OCI-LY3 (cell line): ENCODE results near the gene DGKB.

Source experiments
- H2AFZ ChIP-seq: fragments of 200-600, 300-600 bp; shearing (Covaris generic); 2 replicates; pipeline ENCODE4 v1.6.0; 2014; ENCODE audit warnings: antibody characterized with exemption, low read depth, low read length
- H3K27ac ChIP-seq: fragments of 200-600, 300-600 bp; sonication (generic); 2 replicates; pipeline ENCODE4 v1.5.1; 2014; ENCODE audit warnings: mild to moderate bottlenecking, low read length, moderate library complexity, mixed read lengths
- H3K27me3 ChIP-seq: fragments of 200-600, 300-600 bp; sonication (generic); 2 replicates; pipeline ENCODE4 v1.6.1; 2014; ENCODE audit warnings: low read depth, low read length, mixed read lengths
- H3K36me3 ChIP-seq: fragments of 200-600, 300-600 bp; sonication (generic); replicated peaks from 2 replicates; pipeline ENCODE3; 2014; ENCODE audit warnings: low read depth, low read length, mixed read lengths
- H3K4me1 ChIP-seq: fragments of 300-600, 200-600 bp; sonication (generic); 2 replicates; pipeline ENCODE4 v1.6.1; 2014; ENCODE audit warnings: low read length, mixed read lengths
- H3K4me2 ChIP-seq: fragments of 200-600, 300-600 bp; sonication (generic); 2 replicates; pipeline ENCODE4 v1.6.1; 2014; ENCODE audit warnings: low read length, mixed read lengths
- H3K4me3 ChIP-seq: fragments of 300-600, 200-600 bp; sonication (generic); 2 replicates; pipeline ENCODE4 v1.5.1; 2014; ENCODE audit warnings: antibody characterized with exemption, mild to moderate bottlenecking, low read length, moderate library complexity
- H3K79me2 ChIP-seq: fragments of 300-600, 200-600 bp; shearing (Covaris generic); 2 replicates; pipeline ENCODE4 v1.6.1; 2014; ENCODE audit warnings: mild to moderate bottlenecking, low read length, mixed read lengths
- H3K9ac ChIP-seq: fragments of 300-600, 200-600 bp; shearing (Covaris generic); 2 replicates; pipeline ENCODE4 v1.6.0; 2014; ENCODE audit warnings: mild to moderate bottlenecking, low read length, moderate library complexity
- H3K9me3 ChIP-seq: fragments of 200-600, 300-600 bp; shearing (Covaris generic); 2 replicates; pipeline ENCODE4 v1.6.1; 2014; ENCODE audit warnings: low read length, mixed read lengths; ENCODE audit not compliant: insufficient read depth
- H4K20me1 ChIP-seq: fragments of 200-600, 300-600 bp; sonication (generic); 2 replicates; pipeline ENCODE4 v1.6.1; 2016; ENCODE audit warnings: low read length, mixed read lengths; ENCODE audit not compliant: insufficient read depth
- EZH2phosphoT487 ChIP-seq: fragments of 200-600 bp; shearing (Covaris generic); IDR thresholded peaks from 2 replicates; pipeline ENCODE4 v1.6.1; 2018; ENCODE audit warnings: antibody characterized with exemption, mixed run types, low read depth
- TF ChIP-seq, protein P1 (sequence below): fragments of 200-600, 300-600 bp; sonication (generic); IDR thresholded peaks from 2 replicates; pipeline ENCODE4 v1.5.1; 2014; ENCODE audit warnings: antibody characterized with exemption, low read length, low read depth

The DGKB gene

DNA sequence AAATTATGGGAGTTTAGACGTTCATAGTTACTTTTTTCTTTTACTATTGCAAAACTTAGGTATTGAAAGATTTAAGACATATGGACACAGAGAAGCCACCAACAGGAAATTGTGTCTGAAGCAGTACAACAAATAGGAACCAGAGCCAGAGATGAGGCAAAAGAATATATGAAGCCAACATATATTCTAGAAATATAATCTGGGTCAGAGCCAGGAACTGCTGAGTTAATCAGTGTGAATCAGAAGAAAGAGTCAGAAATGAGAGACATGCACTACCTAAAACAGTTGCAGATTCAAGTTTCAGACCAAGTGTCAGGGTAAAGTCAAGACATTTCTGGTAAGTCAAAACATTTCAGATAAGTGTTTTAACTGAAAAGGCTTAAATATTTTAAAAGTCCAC lies 67.7 kb downstream of the DGKB start:
- Histone ChIP-seq H3K27ac (peak overlapping the region; percentile 86), H3K79me2 (no peaks in the 10 kb centered on the region), H3K4me1 (peaks cover 18% of the 10 kb centered on the region)

DNA sequence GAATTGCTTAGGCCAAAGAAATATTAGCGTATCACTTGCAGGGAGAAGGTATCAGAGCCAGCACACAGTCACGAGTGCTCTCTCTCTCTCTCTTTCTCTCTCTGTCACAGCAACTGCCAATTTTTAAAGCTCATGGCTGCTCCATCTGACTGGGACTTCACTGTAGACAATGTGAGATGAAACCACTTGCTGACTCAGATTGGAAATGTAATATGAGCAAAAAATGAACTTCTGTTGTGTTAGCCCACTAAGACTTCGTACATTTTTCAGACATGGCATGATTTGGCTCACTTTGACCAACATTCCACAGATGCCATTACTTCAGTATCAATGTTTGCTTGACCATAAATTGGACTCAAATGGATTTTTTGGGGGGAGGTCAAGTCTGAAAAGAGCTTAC lies 68.1 kb downstream of the DGKB start:
- H3K9me3 ChIP-seq: no peaks in the 10 kb centered on the region
- H3K27me3 ChIP-seq: no peaks in the 10 kb centered on the region
- H2AFZ ChIP-seq: peak overlapping the region; percentile 65; the same call in 1 of the 2 replicates
- H3K4me1 ChIP-seq: peaks cover 18% of the 10 kb centered on the region
- peak overlapping the region; percentile 86 for H3K27ac ChIP-seq
- H3K36me3 ChIP-seq: no peaks in the 10 kb centered on the region
- TF ChIP-seq, protein P1, sequence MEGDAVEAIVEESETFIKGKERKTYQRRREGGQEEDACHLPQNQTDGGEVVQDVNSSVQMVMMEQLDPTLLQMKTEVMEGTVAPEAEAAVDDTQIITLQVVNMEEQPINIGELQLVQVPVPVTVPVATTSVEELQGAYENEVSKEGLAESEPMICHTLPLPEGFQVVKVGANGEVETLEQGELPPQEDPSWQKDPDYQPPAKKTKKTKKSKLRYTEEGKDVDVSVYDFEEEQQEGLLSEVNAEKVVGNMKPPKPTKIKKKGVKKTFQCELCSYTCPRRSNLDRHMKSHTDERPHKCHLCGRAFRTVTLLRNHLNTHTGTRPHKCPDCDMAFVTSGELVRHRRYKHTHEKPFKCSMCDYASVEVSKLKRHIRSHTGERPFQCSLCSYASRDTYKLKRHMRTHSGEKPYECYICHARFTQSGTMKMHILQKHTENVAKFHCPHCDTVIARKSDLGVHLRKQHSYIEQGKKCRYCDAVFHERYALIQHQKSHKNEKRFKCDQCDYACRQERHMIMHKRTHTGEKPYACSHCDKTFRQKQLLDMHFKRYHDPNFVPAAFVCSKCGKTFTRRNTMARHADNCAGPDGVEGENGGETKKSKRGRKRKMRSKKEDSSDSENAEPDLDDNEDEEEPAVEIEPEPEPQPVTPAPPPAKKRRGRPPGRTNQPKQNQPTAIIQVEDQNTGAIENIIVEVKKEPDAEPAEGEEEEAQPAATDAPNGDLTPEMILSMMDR: no peak
- TF ChIP-seq EZH2phosphoT487: no peak
- H3K79me2 ChIP-seq: no peaks in the 10 kb centered on the region
- H3K4me3 ChIP-seq: peak overlapping the region; percentile 47
- H3K9ac ChIP-seq: peak overlapping the region; percentile 31; the same call in 1 of the 2 replicates
- H3K4me2 ChIP-seq: peak overlapping the region; percentile 74
- no peaks in the 10 kb centered on the region for H4K20me1 ChIP-seq

More for the DNA sequence above, 67.7 kb downstream of the DGKB start:
- Histone ChIP-seq H3K27me3 (no peaks in the 10 kb centered on the region), H3K9me3 (no peaks in the 10 kb centered on the region), H2AFZ (peak overlapping the region; percentile 65; the same call in 1 of the 2 replicates), H3K36me3 (no peaks in the 10 kb centered on the region), H3K4me3 (peak overlapping the region; percentile 47), H4K20me1 (no peaks in the 10 kb centered on the region), H3K9ac (peak overlapping the region; percentile 31; the same call in 1 of the 2 replicates), H3K4me2 (peak overlapping the region; percentile 74)
- no peak for TF ChIP-seq EZH2phosphoT487
- TF ChIP-seq, protein P1: no peak

DNA sequence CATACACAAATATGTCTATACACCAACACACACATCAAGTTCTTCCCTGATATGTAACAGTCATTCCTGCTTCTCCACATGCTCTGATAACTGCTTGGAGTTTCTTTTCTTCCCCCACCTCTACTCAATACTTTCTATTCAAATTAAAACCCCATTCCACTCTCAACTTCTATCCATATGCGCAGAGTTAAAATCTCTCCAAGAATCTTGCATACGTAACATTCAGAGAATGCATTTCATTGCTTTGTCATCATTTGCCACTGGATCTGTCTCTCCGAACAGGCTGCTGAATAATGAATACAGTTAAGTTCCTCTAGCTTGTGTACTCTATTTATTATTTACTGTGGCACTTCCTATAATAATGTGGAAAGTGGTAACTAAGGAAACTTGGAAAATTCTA lies 68.8 kb downstream of the DGKB start:
- Histone ChIP-seq H2AFZ (no peak overlapping the region), H3K27ac (no peak overlapping the region), H3K9ac (no peak overlapping the region)

DNA sequence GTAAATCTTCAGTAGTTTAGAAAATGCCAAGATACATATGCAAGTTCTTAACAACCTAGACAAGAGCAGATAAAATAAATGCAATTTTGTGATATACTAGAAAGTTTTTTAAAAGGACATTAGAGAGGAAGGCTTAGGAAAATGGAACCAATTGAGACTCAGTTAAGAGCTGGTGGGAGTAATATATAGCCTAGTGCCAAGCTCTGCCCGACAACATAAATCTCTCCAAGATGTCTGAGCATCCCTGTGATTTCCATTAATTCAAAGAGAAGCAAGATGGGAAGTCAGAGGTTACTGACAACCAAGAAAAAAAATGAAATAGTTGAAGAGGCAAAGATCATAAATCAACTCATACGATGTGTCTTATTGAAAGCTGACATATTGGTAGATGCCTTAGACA lies 74.5 kb downstream of the DGKB start:
- TF ChIP-seq, protein P1: no peak
- no peak for TF ChIP-seq EZH2phosphoT487
- Histone ChIP-seq H3K36me3 (no peaks in the 10 kb centered on the region), H3K4me1 (no peaks in the 10 kb centered on the region), H3K9me3 (no peaks in the 10 kb centered on the region), H2AFZ (no peak overlapping the region), H3K9ac (no peak overlapping the region), H3K27me3 (no peaks in the 10 kb centered on the region), H3K27ac (no peak overlapping the region), H4K20me1 (no peaks in the 10 kb centered on the region), H3K4me2 (no peak overlapping the region), H3K4me3 (no peak overlapping the region), H3K79me2 (no peaks in the 10 kb centered on the region)

More for the DNA sequence above, 68.8 kb downstream of the DGKB start:
- Histone ChIP-seq H3K79me2 (no peaks in the 10 kb centered on the region), H3K36me3 (no peaks in the 10 kb centered on the region), H3K4me3 (no peak overlapping the region), H4K20me1 (no peaks in the 10 kb centered on the region), H3K4me2 (no peak overlapping the region), H3K4me1 (peaks cover 18% of the 10 kb centered on the region), H3K9me3 (no peaks in the 10 kb centered on the region), H3K27me3 (no peaks in the 10 kb centered on the region)
- no peak for TF ChIP-seq EZH2phosphoT487
- TF ChIP-seq, protein P1: no peak
